DMS153 (cell line): Measurements from ENCODE around the gene HTT.

Experiments
- DNase-seq: peaks from one replicate; lab custom pipeline; 2025; lab: John Stamatoyannopoulos, UW

The HTT gene

GRCh38 chr4:3235581-3235980, 161.1 kb downstream of the HTT start:
- DNase-seq: no peak

GRCh38 chr4:3236326-3236878, 161.9 kb downstream of the HTT start:
- no peak for DNase-seq

- DNase-seq: no peak
These were observed 162.8 kb downstream of the HTT start for GRCh38 chr4:3237266-3237665.

- no peak for DNase-seq
These were observed 163.5 kb downstream of the HTT start for GRCh38 chr4:3237712-3238560.

- DNase-seq: no peak
These were observed 164.2 kb downstream of the HTT start for GRCh38 chr4:3238721-3239120.

- DNase-seq: no peak
These were observed 164.8 kb downstream of the HTT start for GRCh38 chr4:3239303-3239702.

GRCh38 chr4:3239998-3240920, 165.8 kb downstream of the HTT start:
- no peak for DNase-seq

- DNase-seq: no peak
These were observed 166.5 kb downstream of the HTT start for GRCh38 chr4:3240936-3241522.

- no peak for DNase-seq
These were observed 167.5 kb downstream of the HTT start for GRCh38 chr4:3241898-3242524.

GRCh38 chr4:3243136-3243780, 168.8 kb downstream of the HTT start:
- no peak for DNase-seq

GRCh38 chr4:3244002-3244401, 169.5 kb downstream of the HTT start:
- no peak for DNase-seq

GRCh38 chr4:3244747-3245146, 170.3 kb downstream of the HTT start:
- no peak for DNase-seq

- no peak for DNase-seq
These were observed 171.2 kb downstream of the HTT start for GRCh38 chr4:3245676-3246075.

- no peak for DNase-seq
These were observed 172.2 kb downstream of the HTT start for GRCh38 chr4:3246458-3247398.

- DNase-seq: no peak
These were observed 173.1 kb downstream of the HTT start for GRCh38 chr4:3247399-3248177.

- DNase-seq: no peak
These were observed 173.6 kb downstream of the HTT start for GRCh38 chr4:3248178-3248480.

GRCh38 chr4:3248811-3249661, 174.6 kb downstream of the HTT start, which contains the start of gene MSANTD1:
Gene MSANTD1, plus strand, starts transcription at chr4:3249159. Its CDS starts 64 bp downstream, at chr4:3249223.
- DNase-seq: no peak

- no peak for DNase-seq
These were observed 175.4 kb downstream of the HTT start for GRCh38 chr4:3249711-3250437.
